HG03064 (cell line): ENCODE measurements around the gene ITPK1.
"Not testable (repeated sequence)": the region's sequence is repeated elsewhere in the genome, so short reads cannot be mapped to it uniquely, and the experiment has no call there.

ENCODE experiments used
- ATAC-seq: cut with Tn5 transposase; IDR thresholded peaks from one replicate; pipeline ENCODE4 v1.9.1; 2021; ENCODE audit warnings: low read depth; ENCODE audit not compliant: unreplicated experiment

The ITPK1 gene

DNA sequence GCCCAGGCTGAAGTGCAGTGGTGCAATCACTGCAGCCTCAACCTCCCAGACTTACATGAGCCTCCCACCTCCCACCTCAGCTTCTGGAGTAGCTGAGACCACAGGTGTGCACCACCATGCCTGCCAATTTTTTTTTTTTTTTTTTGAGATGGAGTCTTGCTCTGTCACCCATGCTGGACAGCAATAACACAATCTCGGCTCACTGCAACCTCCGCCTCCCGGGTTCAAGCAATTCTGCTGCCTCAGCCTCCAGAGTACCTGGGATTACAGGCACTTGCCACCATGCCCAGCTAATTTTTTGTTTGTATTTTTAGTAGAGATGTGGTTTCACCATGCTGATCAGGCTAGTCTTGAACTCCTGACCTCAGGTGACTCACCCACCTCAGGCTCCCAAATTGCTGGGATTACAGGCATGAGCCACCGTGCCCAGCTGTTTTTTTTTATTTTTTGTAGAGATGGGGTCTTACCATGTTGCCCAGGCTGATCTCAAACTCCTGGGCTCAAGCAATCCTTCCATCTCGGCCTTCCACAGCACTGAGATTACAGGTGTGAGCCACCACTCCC, 15.6 kb upstream of the ITPK1 start:
- ATAC-seq = not testable (repeated sequence)

DNA sequence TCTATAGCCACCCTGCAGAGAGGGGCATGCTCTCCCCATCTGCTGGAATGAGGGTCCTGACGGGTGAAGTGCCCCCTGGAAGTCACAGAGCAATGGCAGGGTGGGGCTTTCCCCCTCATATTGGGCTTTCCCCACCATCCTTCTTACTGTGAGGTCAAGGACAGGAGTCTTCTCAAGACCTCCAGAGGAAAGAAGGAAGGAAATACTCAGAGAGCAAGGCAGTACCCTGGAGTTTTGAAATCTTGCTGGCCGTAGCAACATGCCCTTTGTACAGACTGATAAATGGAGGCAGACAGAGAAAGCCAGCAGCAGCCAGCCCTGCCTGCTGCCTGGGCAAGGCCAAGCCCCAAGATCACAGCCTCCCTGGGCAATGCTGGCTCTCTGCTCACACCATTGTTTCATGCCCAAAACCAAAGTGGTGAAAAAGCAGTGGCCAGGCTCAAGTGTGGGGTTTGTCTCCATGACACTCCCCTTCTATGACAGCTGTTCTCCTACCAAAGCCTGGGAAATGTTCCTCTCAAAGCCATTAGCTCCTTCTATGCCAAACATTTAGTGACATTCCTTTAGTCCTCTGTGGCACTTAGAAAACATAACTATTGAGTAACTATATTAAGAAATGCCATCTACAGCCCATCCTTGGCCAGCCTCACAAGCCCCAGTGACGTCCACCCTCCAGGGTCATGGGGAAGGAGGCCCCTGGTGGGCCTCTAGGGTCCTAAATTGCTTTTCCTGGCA, 13.2 kb upstream of the ITPK1 start:
- no peak for ATAC-seq

- ATAC-seq = no peak
These were observed 10.4 kb upstream of the ITPK1 start for GRCh38 chr14:93126111-93126510.

GRCh38 chr14:93122826-93123225, 7.1 kb upstream of the ITPK1 start:
- no peak for ATAC-seq

GRCh38 chr14:93121030-93121834, 5.5 kb upstream of the ITPK1 start:
- no peak for ATAC-seq

GRCh38 chr14:93120517-93120916, 4.8 kb upstream of the ITPK1 start:
- ATAC-seq = no peak

GRCh38 chr14:93116676-93117200, 1.0 kb upstream of the ITPK1 start:
- ATAC-seq = no peak

DNA sequence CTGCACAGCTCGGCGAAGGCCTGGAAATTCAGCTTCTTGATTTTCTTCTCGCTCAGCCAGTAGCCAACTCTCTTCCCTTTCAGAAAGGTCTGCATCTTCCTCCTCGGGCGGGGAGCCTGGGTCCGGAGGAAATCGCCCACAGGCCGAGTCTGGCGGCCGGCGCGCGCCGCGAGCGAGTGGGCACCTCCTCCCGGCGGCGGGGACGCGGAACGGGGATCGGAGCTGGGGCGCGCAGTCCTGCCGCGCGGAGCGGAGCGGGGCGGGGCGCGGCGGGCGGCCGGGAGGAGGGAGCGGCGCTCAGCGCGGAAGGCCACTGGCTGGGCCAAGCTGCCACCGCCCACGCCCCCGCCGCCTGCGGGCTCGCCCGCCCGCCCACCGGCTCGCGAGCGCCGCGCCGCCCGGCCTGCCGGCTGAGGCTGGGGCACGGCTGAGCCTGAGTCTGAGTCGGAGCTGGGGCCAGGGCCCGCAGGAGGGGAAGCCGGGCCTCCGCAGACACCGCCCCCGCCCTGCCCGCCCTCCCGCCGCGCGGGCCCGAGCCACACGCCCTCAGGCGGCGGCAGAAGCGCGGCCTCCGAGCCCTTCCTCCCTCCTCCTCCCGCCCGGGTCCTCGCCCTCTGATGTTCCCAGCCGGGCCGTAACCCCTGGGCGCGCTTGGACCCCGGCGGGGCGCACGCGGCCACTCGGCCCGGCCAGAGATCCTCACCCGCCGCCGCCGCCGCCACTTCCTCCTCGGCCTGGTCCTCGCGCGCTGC, 480 bp downstream of the ITPK1 start:
- peak; percentile 80 for ATAC-seq

GRCh38 chr14:93114713-93115068, 1.0 kb downstream of the ITPK1 start:
- ATAC-seq = peak; percentile 5

DNA sequence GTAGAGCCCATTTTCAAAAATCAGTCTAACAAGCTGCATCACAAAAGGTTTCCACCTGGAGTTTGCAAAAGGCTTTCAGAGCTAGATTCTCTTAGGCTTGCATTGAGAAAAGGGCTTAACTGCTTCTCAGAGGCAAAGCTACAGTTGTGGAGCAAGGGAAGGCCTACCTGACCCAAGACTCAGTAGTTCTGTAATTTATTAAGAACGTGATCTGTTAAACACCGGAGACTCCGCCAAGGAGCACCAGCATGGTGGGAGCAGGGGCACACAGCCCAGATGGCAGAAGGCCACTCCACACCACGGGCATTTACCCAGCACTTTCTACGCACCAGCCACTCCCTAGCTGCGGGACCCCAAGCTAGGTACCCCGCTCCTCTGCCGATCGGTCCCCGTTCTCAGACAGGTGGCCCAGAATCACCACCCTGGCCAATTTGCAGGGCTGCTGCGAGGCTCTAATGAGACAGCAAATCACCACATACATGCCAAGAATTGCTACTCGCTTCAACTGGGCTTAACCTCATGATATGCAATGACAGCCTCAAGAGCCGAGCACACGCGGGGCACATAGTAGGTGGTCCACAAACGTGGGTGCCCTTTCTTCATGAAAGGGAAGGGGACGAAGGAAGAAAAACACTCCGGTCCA, 1.5 kb downstream of the ITPK1 start:
- ATAC-seq = no peak

DNA sequence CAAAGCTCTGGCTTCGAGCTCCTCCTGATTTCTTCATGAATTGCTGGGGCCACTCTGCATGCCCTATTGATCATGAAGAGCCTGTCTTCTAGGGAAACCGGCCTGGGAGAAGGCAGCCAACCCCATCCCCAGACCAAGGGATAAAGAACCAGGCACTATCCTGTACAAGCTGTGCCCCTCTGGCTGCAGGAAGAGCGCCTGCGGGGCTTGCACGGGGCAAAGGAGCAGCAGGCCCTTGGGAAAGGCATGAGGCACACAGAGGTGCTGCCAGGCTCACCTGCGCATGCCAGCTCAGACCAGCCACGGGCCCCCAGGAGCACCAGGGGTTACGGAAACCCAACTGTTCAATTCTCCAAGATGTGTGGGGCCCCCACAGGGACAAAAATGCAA, 2.1 kb downstream of the ITPK1 start:
- no peak for ATAC-seq

DNA sequence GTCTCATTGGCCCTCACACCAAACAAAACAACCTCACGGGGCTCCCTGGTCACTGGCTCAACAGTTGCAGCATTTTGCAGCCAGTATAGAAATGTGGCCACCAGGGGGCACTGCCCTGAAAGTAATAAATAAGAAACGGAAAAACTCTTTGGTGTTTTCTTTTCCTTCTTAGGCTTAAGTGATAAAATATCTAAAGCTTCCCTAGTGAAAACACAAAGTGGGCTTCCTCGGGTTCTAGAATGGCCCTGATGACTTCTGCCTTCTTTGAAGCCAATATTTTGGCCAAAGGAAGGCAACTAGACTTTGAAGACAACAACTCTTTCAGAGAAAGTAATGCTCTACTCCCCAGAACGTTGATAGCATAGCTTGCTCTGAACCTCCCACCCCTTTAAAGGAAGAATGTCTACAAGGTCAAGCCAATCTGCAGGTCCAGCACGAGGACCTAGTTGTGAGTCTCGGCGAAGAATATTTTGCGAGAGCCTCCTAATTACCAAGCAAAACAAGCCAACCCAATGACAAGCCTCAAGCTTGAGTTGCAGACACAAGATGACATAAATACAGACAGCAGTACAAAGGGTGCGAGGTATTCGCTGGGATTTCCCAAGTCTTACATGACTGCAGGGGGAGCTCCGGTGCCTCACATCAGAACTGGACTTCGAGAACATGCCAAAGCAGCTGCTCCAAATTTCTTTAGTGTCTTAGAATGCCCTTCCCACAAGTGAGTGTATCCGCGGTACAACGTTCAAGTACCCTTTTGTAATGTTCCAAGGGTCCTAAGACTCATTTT, 2.6 kb downstream of the ITPK1 start:
- no peak for ATAC-seq

DNA sequence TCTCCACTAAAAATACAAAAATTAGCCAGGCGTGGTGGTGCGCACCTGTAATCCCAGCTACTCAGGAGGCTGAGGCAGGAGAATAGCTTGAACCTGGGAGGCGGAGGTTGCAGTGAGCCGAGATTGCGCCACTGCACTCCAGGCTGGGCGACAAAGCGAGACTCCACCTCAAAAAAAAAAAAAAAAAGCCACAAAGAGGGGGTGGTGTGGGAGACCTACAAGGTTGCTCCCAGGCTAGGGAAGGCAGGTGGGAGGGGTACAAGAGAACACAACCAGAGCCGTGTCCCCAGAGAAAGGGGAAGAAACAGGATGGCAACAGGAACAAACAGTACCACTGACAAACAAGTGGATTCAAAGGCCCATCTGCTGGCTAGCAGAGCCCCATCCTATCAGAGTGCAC, 4.2 kb downstream of the ITPK1 start:
- not testable (repeated sequence) for ATAC-seq

- no peak for ATAC-seq
These were observed 4.8 kb downstream of the ITPK1 start for GRCh38 chr14:93110856-93111419.

- no peak for ATAC-seq
These were observed 5.9 kb downstream of the ITPK1 start for GRCh38 chr14:93109572-93110481.

DNA sequence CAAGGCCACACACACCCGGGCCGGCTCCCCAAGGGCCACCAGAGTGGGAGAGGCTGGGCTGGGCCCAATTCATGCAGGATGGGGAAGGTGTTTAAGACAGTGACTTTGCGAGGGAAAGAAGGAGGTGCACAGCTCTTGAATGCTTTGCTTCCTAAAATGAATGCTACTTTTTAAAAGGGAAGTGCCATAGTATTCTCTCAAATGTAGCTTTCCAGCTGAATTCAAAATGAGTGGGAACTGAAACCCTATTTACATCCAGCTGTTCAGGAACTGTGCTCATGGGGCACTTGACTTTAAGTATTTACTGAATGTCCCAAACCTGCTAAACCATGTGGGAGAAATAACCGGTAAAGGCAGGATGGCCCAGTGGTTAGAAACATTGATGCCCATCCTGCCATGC, 7.6 kb downstream of the ITPK1 start:
- no peak for ATAC-seq

DNA sequence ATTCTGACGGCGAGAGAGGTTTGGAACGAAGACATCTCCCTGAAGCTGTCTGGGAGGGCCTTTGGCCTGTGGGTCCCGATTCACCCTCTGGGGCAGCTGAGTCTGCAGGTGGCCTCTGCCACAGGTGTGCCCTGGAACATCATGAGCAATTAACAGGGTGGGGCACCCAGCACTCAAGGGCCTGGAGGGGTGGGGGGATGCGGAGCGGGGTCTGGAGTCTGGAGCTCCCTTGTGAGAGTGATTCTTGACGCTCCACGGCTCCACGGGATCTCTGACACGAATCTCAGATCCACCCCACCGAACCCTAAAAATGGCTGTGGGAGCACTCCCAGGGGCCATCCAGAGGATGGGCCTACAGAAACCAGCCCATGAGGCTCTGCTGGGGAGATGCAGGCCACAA, 8.3 kb downstream of the ITPK1 start:
- ATAC-seq = no peak

DNA sequence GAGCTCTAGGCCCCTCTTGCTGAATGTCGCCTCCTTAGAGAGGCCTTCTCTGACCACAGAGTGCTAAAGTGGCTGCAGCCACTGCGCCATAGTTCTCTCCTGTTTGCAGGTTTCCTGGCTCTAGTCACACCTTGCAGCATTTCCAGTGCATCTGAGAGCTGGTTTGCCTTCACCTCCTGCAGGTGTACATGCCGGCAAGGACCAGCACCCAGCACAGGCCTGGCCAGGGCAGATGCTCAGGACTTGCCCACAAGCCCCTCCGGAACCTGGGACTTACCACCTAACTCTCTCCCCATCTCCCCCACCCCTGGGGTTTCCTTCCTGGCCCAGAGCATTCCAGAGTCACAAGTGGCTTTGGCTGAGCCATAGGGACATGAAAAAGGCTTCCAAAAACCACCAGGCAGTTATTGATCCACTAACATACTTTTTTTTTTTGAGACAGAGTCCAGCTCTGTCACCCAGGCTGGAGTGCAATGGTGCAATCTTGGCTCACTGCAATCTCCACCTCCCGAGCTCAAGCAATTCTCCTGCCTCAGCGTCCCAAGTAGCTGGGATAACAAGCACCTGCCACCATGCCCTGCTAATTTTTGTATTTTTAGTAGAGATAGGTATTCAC, 9.1 kb downstream of the ITPK1 start:
- ATAC-seq = no peak
